ENCODE data around the gene NAA80.
"Not testable (repeated sequence)": the region's sequence is repeated elsewhere in the genome, so short reads cannot be mapped to it uniquely, and the experiment has no call there.

Gene NAA80

GRCh38 chr3:50265571-50265970 lies 33.6 kb downstream of the NAA80 start:
- Histone ChIP-seq H3K9me3 (ENCODE audit: severe bottlenecking) (no peaks in the 10 kb centered on the region), H3K4me3 (ENCODE audit: low read depth, low read length) (no peak overlapping the region), H3K36me3 (no peaks in the 10 kb centered on the region; the same call in 1 of the 2 replicates), H3K27ac (no peak overlapping the region), H3K27me3 (ENCODE audit: insufficient read depth, low read depth, severe bottlenecking) (no peaks in the 10 kb centered on the region)
- no peak for DNase-seq
- TF ChIP-seq CTCF (IDR thresholded peaks at IDR 0.05; ENCODE audit: low read depth, low read length), result no peak

GRCh38 chr3:50264964-50265485 lies 34.2 kb downstream of the NAA80 start:
- TF ChIP-seq CTCF (IDR thresholded peaks at IDR 0.05; ENCODE audit: low read depth, low read length), result no peak
- H3K36me3 ChIP-seq, result peaks cover 3% of the 10 kb centered on the region
- H3K27ac ChIP-seq, result peak overlapping the region; percentile 43; the same call in 1 of the 2 replicates
- no peak for DNase-seq
- no peak overlapping the region for H3K4me3 ChIP-seq (ENCODE audit: low read depth, low read length)
- no peaks in the 10 kb centered on the region for H3K9me3 ChIP-seq (ENCODE audit: severe bottlenecking)
- no peaks in the 10 kb centered on the region for H3K27me3 ChIP-seq (ENCODE audit: insufficient read depth, low read depth, severe bottlenecking)

- peak; percentile 76 for DNase-seq
- no peak overlapping the region; the same call in 1 of the 2 replicates for H3K4me3 ChIP-seq (ENCODE audit: low read depth, low read length)
- H3K9me3 ChIP-seq (ENCODE audit: severe bottlenecking), result no peaks in the 10 kb centered on the region
- H3K36me3 ChIP-seq, result peaks cover 3% of the 10 kb centered on the region
- no peak for TF ChIP-seq CTCF (IDR thresholded peaks at IDR 0.05; ENCODE audit: low read depth, low read length)
- no peaks in the 10 kb centered on the region for H3K27me3 ChIP-seq (ENCODE audit: insufficient read depth, low read depth, severe bottlenecking)
- H3K27ac ChIP-seq, result no peak overlapping the region; the same call in 1 of the 2 replicates
Observed at GRCh38 chr3:50264383-50264963, 34.7 kb downstream of the NAA80 start.

- Histone ChIP-seq H3K9me3 (ENCODE audit: severe bottlenecking) (no peaks in the 10 kb centered on the region), H3K27me3 (ENCODE audit: insufficient read depth, low read depth, severe bottlenecking) (no peaks in the 10 kb centered on the region), H3K36me3 (peaks cover 3% of the 10 kb centered on the region), H3K4me3 (ENCODE audit: low read depth, low read length) (no peak overlapping the region), H3K27ac (no peak overlapping the region; the same call in 1 of the 2 replicates)
- no peak for DNase-seq
- no peak for TF ChIP-seq CTCF (IDR thresholded peaks at IDR 0.05; ENCODE audit: low read depth, low read length)
Observed at GRCh38 chr3:50263478-50264382, 35.5 kb downstream of the NAA80 start.

- Histone ChIP-seq H3K9me3 (ENCODE audit: severe bottlenecking) (no peaks in the 10 kb centered on the region), H3K27me3 (ENCODE audit: insufficient read depth, low read depth, severe bottlenecking) (no peaks in the 10 kb centered on the region), H3K27ac (no peak overlapping the region), H3K36me3 (peaks cover 10% of the 10 kb centered on the region), H3K4me3 (ENCODE audit: low read depth, low read length) (no peak overlapping the region)
- no peak for TF ChIP-seq CTCF (IDR thresholded peaks at IDR 0.05; ENCODE audit: low read depth, low read length)
- DNase-seq, result no peak
Observed at GRCh38 chr3:50262778-50263177, 36.4 kb downstream of the NAA80 start.

GRCh38 chr3:50262200-50262599 lies 37.0 kb downstream of the NAA80 start:
- DNase-seq; H3K27ac ChIP-seq; H3K4me3 ChIP-seq (ENCODE audit: low read depth, low read length); H3K9me3 ChIP-seq (ENCODE audit: severe bottlenecking); H3K27me3 ChIP-seq (ENCODE audit: insufficient read depth, low read depth, severe bottlenecking): not testable (repeated sequence)
- peaks cover 13% of the 10 kb centered on the region for H3K36me3 ChIP-seq

All from WERI-Rb-1 (cell line).